ENCODE data around the gene THRB. TPM values are rescaled to one million over a fixed set of nuclear protein-coding genes. Genes with fewer than 3 reads are reported as not detected.

Gene THRB
- total and polyA plus RNA-seq, 12 donors: 3.8 to 32.8 (median 26.0) TPM

GRCh38 chr3:24158761-24159454, 335.7 kb downstream of the THRB start:
- TF ChIP-seq, protein P1, sequence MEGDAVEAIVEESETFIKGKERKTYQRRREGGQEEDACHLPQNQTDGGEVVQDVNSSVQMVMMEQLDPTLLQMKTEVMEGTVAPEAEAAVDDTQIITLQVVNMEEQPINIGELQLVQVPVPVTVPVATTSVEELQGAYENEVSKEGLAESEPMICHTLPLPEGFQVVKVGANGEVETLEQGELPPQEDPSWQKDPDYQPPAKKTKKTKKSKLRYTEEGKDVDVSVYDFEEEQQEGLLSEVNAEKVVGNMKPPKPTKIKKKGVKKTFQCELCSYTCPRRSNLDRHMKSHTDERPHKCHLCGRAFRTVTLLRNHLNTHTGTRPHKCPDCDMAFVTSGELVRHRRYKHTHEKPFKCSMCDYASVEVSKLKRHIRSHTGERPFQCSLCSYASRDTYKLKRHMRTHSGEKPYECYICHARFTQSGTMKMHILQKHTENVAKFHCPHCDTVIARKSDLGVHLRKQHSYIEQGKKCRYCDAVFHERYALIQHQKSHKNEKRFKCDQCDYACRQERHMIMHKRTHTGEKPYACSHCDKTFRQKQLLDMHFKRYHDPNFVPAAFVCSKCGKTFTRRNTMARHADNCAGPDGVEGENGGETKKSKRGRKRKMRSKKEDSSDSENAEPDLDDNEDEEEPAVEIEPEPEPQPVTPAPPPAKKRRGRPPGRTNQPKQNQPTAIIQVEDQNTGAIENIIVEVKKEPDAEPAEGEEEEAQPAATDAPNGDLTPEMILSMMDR (IDR thresholded peaks at IDR 0.05): no peak
- Histone ChIP-seq H3K27ac (no peak overlapping the region), H3K27me3 (no peaks in the 10 kb centered on the region), H3K4me3 (no peak overlapping the region), H3K9me3 (no peaks in the 10 kb centered on the region), H3K4me1 (peaks cover 0 to 8% (median 0%) of the 10 kb centered on the region in 9 donors), H3K36me3 (no peaks in the 10 kb centered on the region)
- DNase-seq (no peak), ATAC-seq (no peak)
- intact Hi-C loops (cut with DNase I): no loop called here
- 64 to 65% methylated on average over 6 of the region's 6 CpGs for WGBS, 2 donors

DNA sequence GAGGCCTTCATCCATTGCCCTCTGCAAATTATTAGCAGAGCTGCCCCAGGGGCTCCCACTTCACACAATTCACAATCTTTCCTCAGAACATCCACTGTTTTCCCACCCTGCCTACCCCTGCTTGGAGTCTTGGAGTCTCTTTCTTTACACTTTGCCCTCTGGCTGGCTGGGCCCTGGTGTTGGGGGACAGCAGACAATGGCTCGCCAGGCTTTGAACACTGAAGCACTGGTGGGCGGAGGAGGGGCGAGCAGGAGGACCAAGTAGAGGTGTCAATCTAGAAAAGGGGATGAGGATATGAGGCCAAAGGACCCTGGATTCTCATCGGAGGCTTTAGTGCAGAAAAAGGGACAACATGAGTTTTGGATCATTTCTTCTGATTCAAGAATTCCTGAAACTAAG, 337.5 kb downstream of the THRB start:
- ATAC-seq: no peak

DNA sequence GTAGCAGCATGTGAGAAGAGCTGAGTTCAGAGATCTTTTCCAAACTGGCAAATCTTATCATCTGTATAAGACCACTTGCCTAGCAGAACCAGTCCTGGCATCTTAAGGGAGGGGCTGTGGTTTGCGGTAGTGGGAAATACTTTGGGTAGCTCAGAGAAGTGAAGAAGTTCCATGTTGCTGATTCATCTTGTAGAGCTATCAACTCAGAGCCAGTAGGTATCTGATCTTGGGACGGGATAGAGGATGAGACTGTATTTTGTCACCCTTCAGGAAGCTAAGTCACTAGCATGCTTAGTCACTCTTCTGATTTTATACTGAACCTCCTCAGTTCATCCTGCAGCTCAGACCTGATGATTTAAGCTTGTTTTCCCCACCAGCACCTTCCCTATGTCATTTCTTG, 338.2 kb downstream of the THRB start:
- Histone ChIP-seq H3K4me3 (no peak overlapping the region), H3K27me3 (no peaks in the 10 kb centered on the region), H3K27ac (no peak overlapping the region), H3K36me3 (no peaks in the 10 kb centered on the region), H3K4me1 (peaks cover 0 to 13% (median 7%) of the 10 kb centered on the region in 9 donors), H3K9me3 (no peaks in the 10 kb centered on the region)
- ATAC-seq (no peak), DNase-seq (no peak)
- intact Hi-C loops (cut with DNase I): no loop called here
- TF ChIP-seq, protein P1 (IDR thresholded peaks at IDR 0.05): no peak
- 79 to 86% methylated on average over 2 of the region's 2 CpGs for WGBS, 2 donors

More for the DNA sequence above, 337.5 kb downstream of the THRB start:
- intact Hi-C loops (cut with DNase I): no loop called here
- H3K27ac ChIP-seq: no peak overlapping the region
- no peaks in the 10 kb centered on the region for H3K9me3 ChIP-seq
- TF ChIP-seq, protein P1 (IDR thresholded peaks at IDR 0.05): no peak
- WGBS, 2 donors: 77 to 95% methylated on average over 4 of the region's 4 CpGs
- H3K36me3 ChIP-seq: no peaks in the 10 kb centered on the region
- H3K4me3 ChIP-seq: no peak overlapping the region
- DNase-seq: no peak
- peaks cover 0 to 10% (median 6%) of the 10 kb centered on the region in 9 donors for H3K4me1 ChIP-seq
- no peaks in the 10 kb centered on the region for H3K27me3 ChIP-seq

DNA sequence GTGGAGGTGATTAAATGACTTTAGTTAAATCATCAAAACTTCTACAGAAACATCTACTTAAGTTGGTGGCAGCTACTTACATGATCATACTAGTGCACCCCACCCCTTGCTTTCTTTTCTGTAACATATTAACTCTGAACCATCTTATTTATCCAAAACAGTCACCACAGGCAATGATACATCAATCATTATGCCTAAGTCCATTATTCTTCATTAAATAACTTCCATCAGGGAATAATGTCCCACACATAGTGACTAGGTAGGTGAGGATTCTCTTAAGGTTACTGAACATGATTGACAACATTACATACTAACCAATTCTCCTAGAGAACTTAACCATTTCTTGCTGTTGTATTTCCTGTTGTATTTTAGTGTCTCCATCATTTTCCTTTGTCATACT, 339.4 kb downstream of the THRB start:
- H3K9me3 ChIP-seq: no peaks in the 10 kb centered on the region
- DNase-seq (no peak), ATAC-seq (no peak)
- no peak overlapping the region for H3K27ac ChIP-seq
- H3K4me3 ChIP-seq: no peak overlapping the region
- intact Hi-C loops (cut with DNase I): no loop called here
- TF ChIP-seq, protein P1 (IDR thresholded peaks at IDR 0.05): no peak
- H3K36me3 ChIP-seq: no peaks in the 10 kb centered on the region
- no peaks in the 10 kb centered on the region for H3K27me3 ChIP-seq
- H3K4me1 ChIP-seq: peaks cover 0 to 18% (median 7%) of the 10 kb centered on the region in 9 donors
